HG03095 (cell line): ENCODE data around the gene ERC1.
A peak's percentile ranks its signal among the peaks of the same experiment; 100 is the strongest.
"Not testable (repeated sequence)": the region's sequence is repeated elsewhere in the genome, so short reads cannot be mapped to it uniquely, and the experiment has no call there.

Experiments used
- ATAC-seq: cut with Tn5 transposase; IDR thresholded peaks from one replicate; pipeline ENCODE4 v1.9.1; 2021; ENCODE audit warnings: moderate library complexity; ENCODE audit not compliant: unreplicated experiment

ERC1 gene

DNA sequence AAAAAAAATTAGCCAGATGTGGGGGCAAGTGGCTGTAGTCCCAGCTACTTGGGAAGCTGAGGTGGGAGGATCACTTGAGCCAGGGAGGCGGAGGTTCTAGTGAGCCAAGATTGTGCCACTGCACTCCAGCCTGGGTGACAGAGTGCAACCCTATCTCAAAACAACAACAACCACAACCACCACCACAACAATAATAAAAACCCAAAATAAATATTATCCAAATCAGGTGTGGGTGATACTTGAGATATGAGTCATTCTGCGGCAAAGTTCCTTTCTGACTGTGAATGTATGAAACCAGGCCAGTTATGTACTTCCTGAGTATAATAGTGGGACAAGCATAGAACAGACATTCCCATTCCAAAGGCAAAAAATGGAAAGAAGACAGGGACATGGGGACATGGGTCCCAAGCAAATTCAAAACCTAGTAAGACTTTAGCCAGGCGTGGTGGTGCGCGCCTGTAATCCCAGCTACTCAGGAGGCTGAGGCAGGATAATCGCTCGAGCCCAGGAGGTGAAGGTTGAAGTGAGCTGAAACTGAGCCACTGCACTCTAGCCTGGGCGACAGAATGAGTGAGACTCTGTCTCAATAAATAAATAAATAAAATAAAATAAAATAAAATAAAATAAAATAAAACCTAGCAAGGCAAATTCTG lies 9.7 kb upstream of the ERC1 start:
- no peak for ATAC-seq

DNA sequence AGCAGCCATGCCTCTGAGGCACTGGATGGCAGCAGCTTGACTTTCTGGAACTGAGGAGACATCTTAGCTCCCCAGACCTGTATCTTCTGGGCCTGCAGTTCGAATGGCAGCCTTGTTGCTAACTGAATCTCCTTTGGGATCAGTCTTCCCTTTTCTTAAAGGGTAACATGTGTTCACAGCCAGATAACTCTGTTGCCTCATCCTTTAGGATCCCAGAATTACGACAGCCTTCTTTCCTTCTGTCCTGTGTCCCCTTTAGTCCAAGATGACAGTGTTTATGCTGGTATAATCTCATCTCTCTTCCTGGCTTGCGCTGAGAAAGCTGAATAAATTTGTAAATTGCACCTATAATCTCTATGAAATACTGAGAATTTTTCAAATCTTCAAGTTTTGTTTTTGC lies 9.1 kb upstream of the ERC1 start:
- ATAC-seq = no peak

DNA sequence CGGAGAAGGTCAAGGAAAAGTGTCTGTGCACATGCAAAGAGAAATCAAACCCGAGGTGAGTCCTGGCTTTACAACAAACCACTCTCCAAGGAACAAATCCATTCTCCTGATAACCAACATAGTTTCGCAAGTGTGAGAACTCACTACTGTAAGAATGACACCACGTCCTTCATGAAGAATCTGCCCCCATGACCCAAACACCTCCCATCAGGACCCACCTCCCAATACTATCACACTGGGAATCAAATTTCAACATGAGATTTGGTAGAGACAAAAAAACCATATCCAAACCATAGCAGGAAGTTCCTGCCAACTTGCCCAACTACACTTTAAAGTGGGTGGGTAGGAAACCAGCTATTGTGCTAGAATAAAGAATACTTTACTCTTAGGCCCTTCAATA lies 2.4 kb upstream of the ERC1 start:
- no peak for ATAC-seq

DNA sequence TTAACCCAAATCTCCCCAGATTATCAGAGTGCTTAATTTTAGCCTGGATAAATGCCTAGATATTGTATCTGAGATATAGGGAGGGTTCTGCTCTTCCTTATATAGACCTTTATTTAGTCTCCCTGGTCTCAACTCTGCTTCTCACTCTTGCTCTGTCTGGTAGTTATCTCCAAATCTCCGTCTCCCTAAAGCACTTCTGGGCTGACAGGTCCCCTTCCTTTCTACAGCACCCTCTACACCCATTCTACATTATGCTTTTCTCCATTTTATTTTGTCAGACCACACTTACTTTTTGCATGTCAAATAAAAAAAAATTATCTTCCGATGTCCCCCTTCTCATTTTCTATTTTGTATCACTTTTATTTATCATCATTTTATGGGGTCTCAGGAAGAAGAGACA lies 2.0 kb upstream of the ERC1 start:
- no peak for ATAC-seq

DNA sequence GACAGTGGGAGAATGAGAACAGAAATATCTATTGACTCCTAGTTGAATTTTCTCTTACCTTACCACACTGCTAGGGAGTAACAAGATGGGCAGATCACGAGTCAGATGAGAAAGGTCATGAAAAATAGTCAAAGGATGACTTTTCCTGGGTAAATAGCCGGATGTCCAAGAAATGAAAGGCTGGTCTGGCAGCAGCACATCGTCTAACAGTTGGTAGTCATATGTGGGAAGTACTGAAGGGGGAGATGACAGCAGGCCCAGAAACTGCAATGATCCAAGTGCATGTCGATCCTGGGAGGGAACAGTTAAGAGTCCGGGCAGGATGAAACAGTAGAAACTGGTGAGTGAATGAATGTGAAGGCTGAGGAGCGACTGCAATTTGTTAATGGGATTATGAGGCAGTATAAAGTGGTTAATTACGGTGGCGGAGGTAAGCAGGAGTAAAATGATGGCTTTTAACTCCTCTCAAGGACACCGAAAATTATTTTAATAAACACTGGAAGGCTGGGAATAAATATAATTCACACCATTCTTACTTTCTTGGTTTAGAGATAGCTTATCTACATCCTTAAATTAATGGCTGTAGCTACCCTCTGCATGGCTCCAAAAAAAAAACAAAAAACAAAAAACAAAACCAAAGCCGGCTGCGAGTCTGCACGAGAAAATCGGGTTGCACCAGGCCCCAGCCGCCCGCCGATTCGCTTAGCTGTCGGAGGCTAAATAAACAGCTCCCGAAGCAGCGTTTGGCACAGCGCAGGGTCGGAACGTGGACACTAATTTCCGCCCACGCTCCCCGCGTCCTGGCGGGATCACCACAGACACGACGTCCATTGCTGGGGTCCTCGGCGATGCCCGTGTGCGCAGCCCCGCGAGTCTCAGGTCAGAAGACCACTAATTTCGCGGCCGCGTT lies 1.0 kb upstream of the ERC1 start:
- peak; percentile 8 for ATAC-seq

DNA sequence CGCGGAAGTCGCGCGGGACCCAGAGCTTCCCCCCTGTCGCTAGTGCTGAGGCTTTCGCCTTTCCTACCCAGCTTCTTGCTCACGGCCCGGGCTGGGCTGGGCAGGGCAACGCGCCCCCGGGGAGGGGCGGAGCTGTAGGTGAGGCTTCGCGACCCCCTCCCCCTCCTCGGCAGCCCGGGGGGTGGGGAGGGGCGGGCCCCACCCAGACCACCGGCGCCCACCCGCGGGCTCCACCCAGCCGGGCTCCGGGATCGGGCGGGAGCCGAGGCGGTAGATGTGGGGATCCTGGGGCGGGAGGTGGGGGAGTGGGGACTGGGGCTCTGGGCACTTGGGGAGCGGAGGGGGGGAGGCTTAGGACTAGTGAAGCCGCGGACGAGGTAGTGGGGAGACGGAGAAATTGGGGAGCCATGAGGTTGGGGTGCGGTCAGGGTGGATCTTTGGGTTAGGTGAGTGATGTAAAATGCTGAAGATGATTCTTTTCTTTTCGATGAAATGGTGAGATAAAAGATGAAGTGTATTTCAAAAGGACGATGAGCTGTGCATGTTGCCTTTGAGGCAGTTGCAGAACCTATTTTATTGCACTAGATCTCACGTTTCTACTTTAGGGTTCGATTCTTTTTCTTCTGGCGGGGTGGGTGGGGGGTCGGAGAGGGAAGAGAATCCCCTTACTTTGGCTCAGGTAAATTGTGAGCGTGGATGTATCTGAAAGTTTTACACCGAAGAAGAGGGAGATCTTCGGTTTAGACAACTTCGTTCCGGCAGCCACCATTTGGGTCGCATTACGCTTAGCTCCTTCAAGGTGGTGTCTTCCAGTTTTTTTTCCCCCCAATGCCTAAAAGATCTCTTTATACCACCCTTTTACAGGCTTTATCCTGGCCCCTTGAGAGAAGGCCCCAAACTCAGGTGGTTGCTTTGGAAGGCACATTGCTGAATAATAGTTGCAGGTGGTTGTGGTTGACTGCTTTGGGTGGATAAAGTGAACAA lies 619 bp downstream of the ERC1 start:
- ATAC-seq = peak; percentile 43

DNA sequence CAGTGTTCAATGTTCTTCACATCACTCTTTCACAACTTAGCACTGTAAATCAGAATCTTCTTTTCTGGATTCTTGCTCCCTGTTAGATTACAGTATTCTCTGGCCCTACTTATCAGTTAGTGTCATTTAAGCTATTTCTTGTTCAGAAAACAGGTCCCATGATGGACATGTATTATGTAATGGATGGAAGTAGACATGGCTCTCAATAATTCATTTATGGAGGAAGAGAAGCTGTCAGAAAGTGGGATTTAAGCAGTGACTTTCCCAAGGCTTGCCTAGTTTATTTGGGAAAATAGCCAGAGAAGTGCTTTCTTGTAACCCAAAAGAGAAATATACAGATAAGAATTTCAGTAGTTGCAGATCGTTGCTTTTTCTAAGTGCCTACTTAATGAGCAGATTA lies 1.6 kb downstream of the ERC1 start:
- no peak for ATAC-seq

DNA sequence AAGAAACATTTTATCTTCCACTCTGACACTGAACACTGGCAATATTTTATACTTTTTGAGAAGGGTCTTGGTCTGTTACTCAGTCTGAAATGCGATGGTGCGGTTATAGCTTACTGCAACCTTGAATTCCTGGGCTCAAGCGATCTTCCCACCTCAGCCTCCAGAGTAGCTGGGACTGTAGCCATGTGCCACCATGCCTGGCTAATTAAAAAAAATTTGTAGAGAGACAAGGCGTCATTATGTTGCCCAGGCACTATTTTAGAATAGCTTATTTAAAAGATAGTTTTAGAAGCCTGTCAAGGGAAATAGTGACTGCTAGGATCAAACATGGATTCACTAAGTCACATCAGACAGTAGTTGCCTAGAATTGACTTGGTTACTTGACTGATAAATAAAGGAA lies 5.9 kb downstream of the ERC1 start:
- no peak for ATAC-seq

DNA sequence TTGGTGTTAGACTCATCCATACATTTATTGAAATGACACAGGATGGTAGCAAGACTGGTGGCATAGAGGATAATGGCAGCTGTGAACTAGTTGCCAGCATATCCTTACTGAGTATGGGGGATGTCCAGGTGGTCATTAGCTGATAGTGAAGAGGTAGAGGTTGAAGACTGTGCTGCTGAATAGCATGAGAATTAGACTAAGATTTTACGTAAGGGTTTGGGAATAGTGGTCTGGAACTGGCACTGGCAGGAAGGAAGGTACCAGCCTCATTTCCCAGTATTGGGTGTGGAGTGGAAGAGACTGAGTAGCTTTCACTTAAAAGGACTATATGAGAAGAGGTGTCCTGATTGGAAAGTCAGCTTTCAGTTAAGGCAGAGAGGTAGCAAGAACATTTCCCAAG lies 6.5 kb downstream of the ERC1 start:
- ATAC-seq = no peak

DNA sequence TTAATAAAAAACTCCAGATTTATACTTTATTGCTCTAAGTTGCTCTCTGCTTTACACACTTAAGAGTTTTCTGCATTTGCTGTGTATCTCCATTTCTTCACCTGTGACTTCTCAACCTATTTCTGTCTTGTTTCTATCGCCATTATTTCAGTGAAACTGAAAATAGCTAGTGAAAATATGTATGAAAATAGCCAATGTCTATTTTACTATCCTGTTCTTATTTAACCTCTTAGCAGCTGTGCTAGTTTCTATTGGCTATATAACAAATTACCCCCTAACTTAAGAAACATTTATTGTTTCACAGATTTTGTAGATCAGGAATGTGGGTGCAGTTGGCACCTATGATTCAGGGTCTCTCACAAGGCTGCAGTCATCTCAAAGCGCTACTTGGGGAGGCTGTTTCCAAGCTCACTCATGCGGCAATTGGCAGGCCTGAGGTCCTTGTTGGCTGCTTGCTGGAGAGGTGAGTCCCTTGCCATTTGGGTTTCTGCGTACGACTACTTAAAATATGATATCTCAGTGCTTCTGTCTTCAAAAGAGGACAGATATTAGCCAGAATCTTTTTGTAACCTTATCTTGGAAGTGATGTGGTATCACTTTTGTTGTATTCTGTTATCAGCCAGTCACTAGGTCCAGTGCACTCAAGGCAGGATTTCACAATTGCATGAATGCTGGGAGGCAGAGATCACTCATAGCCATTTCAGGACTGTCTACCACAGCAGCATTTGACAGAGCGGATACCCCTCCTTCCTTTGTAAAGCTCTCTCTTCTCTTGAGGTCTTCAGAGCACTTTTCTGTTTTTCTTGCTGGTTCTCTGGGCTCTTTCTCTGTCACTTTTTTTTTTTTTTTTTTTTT lies 7.2 kb downstream of the ERC1 start:
- ATAC-seq = peak; percentile 74

DNA sequence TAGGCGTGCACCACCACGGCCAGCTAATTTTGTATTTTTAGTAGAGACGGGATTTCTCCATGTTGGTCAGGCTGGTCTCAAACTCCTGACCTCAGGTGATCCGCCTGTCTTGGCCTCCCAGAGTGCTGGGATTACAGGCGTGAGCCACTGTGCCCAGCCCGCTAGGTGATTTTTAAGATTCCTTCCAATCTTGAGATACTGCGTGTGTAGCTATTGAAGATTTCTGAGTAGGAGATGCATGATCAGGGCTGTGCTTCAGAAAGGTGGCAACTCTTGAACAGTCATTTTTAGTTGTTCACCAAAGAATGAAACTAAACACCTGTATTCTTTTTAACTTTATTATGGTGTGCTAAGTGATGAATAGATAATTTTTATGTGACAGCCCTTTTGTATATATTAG lies 8.7 kb downstream of the ERC1 start:
- not testable (repeated sequence) for ATAC-seq

DNA sequence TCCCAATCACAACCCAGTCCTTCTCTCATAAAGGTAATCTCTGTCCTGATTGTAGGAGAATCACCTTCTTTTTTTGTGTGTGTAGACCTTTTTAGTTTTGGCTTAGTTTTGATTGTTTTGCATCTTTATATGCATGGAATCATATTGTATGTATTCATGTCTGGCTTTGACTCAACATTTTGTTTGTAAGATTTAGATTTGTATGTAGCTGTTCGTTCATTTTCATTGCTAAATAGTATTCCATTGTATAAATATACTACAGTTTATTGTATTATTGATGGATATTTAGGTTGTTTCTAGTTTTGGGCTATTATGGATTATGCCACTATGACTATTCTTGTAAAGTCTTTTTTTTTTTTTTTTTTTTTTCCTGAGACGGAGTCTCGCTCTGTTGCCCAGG lies 10.5 kb downstream of the ERC1 start:
- no peak for ATAC-seq

DNA sequence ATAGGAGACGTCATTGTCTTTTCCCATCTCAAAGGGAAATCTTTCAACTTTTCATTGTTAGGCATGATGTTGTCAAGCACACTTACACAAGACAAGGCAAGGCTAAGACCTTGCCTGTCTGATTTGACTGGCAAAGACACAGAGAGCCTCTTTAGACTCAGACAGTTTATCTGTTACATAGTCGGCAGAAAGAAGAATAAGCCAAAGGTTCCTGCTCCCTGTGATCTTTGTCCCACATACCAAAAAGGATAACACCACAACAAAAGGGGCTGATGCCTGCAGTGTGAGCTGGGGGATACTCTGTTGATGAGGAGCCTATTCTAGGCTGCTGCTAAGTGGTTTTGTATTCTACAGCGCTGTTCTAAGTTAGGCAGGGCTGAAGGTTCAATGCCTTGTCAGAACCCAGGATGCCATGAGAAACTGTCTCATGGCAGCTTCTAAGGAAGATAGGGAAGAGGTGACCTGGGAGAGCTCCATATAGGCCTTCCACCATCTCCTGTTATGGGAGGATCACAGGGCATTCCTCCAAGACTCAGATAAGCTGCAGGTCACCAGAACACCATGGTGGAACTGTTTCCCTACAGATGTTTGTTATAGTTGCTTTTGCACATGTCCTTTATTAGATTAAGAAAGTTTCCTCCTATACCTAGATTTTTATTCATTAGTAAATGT lies 12.7 kb downstream of the ERC1 start:
- ATAC-seq = no peak

DNA sequence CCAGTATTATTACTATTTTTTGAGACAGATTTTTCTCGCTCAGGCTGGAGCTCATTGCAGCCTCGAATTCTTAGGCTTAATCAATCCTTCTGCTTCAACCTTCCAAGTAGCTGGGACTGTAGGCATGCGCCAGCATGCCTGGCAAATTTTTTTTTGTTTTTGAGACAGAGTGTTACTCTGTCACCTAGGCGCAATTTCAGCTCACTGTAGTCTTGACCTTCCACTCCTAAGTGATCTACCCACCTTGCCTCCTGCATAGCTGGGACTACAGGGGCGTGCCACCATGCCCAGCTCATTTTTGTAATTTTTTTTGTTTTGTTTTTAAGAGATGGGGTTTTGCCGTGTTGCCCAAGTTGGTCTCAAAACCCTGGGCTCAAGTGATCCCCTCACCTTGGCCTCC lies 15.2 kb downstream of the ERC1 start:
- ATAC-seq = no peak

DNA sequence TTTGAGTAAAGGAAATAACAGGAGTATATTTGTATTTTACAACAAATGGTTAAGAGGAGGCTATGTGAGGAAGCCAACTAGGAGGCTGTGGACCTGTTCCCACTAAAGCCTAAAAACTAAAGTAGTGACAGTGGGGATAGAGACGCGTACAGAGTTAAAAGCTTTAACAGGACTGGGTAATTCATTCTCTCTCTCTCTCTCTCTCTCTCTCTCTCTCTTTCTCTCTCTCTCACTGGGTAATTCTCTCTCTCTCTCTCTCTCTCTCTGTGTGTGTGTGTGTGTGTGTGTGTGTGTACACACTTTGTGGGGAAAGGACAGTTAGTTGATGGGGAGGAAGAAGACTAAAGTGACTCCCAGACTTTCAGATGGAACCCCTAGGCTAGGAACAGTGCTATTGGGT lies 16.3 kb downstream of the ERC1 start:
- no peak for ATAC-seq

DNA sequence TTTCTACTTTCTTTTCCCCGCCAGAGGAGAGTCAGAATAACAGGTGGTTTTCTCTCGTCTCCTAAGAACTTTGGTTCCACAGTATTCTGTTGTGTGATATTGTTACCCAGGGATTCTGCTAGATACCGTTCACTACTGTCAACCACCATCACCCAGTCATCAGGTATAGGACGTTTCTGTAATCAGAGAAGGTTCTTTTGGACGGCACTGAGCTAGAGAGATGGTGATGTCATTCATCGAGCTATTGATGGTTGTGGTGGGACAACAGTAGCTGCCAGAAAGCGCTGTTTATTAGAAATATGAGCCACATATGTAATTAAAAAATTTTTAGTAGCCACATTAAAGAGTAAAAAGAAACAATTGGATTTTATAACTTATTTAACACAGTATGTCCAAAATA lies 17.0 kb downstream of the ERC1 start:
- no peak for ATAC-seq

DNA sequence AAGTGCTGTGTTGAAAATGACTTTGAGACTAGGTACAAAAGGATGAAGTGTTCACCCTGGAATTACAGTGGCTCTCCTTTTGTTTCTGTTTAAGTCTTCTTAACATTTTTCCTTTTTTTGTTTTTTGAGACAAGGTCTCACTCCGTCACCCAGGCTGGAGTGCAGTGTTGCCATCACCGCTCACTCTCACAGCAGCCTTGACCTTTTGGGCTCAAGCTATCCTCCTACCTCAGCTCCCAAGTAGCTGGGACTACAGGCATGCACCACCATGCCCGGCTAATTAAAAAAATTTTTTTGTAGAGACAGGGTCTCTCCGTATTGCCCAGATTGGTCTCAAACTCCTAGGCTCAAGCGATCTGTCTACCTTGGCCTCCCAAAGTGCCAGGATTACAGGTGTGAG lies 20.1 kb downstream of the ERC1 start:
- ATAC-seq = no peak

DNA sequence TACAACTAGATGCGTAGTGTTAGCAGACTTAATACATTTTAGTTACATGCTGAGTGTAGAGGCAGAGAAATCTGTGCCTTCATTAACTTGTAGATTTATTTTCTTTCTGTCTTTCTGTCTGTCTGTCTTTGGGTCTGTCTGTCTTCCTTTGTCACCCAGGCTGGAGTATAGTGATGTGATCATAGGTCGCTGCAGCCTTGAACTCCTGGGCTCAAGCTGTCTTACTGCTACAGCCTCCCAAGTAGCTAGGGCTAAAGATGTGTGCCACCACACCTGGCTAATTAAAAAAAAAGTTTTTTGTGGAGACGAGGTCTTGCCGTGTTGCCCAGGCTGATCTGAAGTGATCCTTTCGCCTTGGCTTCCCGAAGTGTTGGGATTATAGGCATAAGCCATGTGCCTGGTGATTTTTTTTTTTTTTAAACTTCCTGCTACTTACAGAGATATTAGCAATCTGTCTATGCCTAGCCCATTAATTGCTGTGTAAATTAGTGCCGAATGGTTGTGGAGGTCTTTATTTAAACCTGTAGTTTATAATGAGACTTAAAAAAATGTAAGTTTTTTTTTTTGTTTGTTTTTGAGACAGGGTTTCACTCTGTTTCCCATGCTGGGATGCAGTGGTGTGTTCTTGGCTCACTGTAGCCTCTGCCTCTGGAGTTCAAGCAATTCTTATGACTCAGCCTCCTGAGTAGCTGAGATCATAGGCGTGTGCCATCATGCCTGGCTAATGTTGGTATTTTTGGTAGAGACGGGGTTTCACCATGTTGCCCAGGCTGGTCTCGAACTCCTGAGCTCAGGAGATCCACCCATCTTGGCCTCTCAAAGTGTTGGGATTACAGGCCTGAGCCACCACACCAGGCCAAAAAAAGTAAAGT lies 22.8 kb downstream of the ERC1 start:
- ATAC-seq = no peak

DNA sequence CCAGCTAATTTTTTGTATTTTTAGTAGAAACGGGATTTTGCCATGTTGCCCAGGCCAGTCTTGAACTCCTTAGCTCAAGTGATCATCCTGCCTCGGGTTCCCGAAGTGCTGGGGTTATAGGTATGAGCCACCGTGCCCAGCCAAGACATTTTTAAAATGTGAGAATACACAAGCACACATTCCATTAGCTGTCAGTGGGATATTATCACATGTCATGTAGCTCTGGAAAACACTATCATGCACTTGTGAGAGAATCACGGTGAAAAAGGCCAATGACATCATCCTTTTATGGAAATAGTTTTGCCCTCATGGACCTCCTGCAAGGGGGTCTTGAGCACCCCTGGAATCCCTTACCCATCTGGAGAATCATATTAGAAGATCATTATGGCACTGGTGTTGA lies 28.3 kb downstream of the ERC1 start:
- ATAC-seq = no peak
